Mucosa of rectum (tissue), 2 donors: ENCODE measurements around the gene ITGAX.
A peak's percentile ranks its signal among the peaks of the same experiment; 100 is the strongest.

ENCODE experiments used
- H3K27ac ChIP-seq, 2 donors: one replicate each; pipeline ENCODE4 v1.7.0; 2013; ENCODE audit warnings: inconsistent platforms in 2 of 2, low read depth in 2 of 2, low read length in 2 of 2
- H3K27me3 ChIP-seq, 2 donors: one replicate each; pipeline ENCODE4 v1.7.0; 2013; ENCODE audit warnings: low read length in 2 of 2; ENCODE audit not compliant: control insufficient read depth in 2 of 2, insufficient read depth in 2 of 2
- H3K36me3 ChIP-seq, 2 donors: one replicate each; pipeline ENCODE4 v1.7.0; 2013; ENCODE audit warnings: low read length in 2 of 2; ENCODE audit not compliant: control insufficient read depth in 2 of 2, insufficient read depth in 2 of 2
- H3K4me1 ChIP-seq, 2 donors: one replicate each; pipeline ENCODE4 v1.7.0; 2013; ENCODE audit warnings: low read length in 2 of 2, mild to moderate bottlenecking in 1 of 2; ENCODE audit not compliant: control insufficient read depth in 2 of 2, insufficient read depth in 2 of 2
- H3K4me3 ChIP-seq, 2 donors: one replicate each; pipeline ENCODE4 v1.7.0; 2013; ENCODE audit warnings: low read length in 2 of 2
- H3K9ac ChIP-seq, 2 donors: one replicate each; pipeline ENCODE4 v1.7.0; 2013; ENCODE audit warnings: low read length in 2 of 2, low read depth in 1 of 2, mild to moderate bottlenecking in 1 of 2
- H3K9me3 ChIP-seq, 2 donors: one replicate each; pipeline ENCODE4 v1.7.0; 2013; ENCODE audit warnings: low read length in 2 of 2; ENCODE audit not compliant: control insufficient read depth in 2 of 2
- donor health status: healthy.
- donor health status: Normal muscosa, but diverticular disease.

ITGAX gene

GRCh38 chr16:31348579-31348978 lies 6.4 kb upstream of the ITGAX start:
- no peak overlapping the region for H3K4me3 ChIP-seq
- no peak overlapping the region for H3K9ac ChIP-seq
- H3K27ac ChIP-seq, result no peak overlapping the region
- no peaks in the 10 kb centered on the region for H3K4me1 ChIP-seq
- no peaks in the 10 kb centered on the region for H3K27me3 ChIP-seq
- H3K36me3 ChIP-seq, result no peaks in the 10 kb centered on the region
- no peaks in the 10 kb centered on the region for H3K9me3 ChIP-seq

GRCh38 chr16:31350275-31351005 lies 4.5 kb upstream of the ITGAX start:
- Histone ChIP-seq H3K4me1 (no peaks in the 10 kb centered on the region), H3K27ac (peak overlapping the region in 1 of 2 donors; percentile 38), H3K4me3 (no peak overlapping the region), H3K36me3 (no peaks in the 10 kb centered on the region), H3K9me3 (no peaks in the 10 kb centered on the region), H3K9ac (no peak overlapping the region), H3K27me3 (no peaks in the 10 kb centered on the region)

DNA sequence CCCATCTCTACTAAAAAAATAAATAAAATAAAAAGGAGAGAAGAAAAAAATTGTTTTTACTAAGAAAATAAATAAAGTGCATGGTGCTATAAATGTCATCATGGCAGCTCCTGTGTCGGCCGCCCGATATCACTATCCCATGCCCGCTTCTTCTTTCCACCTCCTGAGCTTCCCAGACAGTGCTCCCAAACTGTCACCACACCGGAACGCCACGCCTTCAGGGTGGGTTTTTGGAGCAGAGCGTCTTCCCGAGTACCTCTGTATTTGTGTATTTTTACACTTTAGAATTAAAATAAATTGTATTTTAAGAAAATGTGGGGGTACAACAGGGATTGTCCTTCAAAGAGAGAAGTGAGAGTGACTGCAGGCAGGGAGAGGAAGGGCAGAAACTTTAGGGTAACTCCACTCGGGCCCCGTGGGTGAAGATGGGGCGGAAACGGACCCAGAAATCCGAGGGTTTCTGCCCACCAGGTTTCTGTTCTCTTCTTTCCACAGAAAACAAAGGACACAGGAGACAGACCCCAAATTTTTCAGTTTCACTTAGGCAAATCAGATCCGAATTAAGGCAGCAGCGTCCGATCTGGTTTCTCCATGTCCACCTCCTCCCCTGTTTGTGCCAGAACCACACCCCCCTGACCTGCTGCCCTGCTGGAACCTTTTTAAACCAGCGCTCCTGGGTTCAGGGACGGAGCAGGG lies 3.6 kb upstream of the ITGAX start:
- Histone ChIP-seq H3K27me3 (no peaks in the 10 kb centered on the region), H3K4me1 (no peaks in the 10 kb centered on the region), H3K4me3 (no peak overlapping the region), H3K9ac (no peak overlapping the region), H3K36me3 (no peaks in the 10 kb centered on the region), H3K27ac (peak overlapping the region; percentile 45 to 57), H3K9me3 (no peaks in the 10 kb centered on the region)

DNA sequence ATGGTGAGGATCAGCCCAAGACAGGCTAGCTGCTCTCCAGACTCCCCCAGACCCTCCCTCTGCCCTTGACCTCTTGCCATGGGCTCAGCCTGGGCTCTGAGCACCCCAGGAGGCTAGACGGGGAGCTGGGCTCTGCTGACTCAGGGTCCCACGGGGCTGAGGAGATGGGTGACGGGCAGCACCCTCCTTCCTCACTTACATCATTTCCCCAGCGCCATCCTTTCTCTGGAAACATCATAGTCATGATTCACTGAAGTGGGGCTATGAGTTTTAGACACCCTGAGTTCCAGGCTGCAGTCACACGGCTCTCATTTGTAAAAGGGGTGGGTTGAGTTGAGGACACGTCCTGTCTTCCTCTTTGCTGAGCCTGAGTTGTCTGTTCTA lies 3.0 kb upstream of the ITGAX start:
- peak overlapping the region; percentile 45 to 57 for H3K27ac ChIP-seq
- H3K27me3 ChIP-seq, result no peaks in the 10 kb centered on the region
- H3K36me3 ChIP-seq, result no peaks in the 10 kb centered on the region
- H3K4me3 ChIP-seq, result no peak overlapping the region
- H3K9ac ChIP-seq, result no peak overlapping the region
- no peaks in the 10 kb centered on the region for H3K4me1 ChIP-seq
- H3K9me3 ChIP-seq, result no peaks in the 10 kb centered on the region

GRCh38 chr16:31352376-31353115 lies 2.4 kb upstream of the ITGAX start:
- no peaks in the 10 kb centered on the region for H3K9me3 ChIP-seq
- H3K4me3 ChIP-seq, result no peak overlapping the region
- H3K27me3 ChIP-seq, result no peaks in the 10 kb centered on the region
- peaks cover 0 to 2% of the 10 kb centered on the region in 2 donors for H3K4me1 ChIP-seq
- no peaks in the 10 kb centered on the region for H3K36me3 ChIP-seq
- no peak overlapping the region for H3K9ac ChIP-seq
- peak overlapping the region; percentile 44 to 63 for H3K27ac ChIP-seq

GRCh38 chr16:31355431-31356100 lies 590 bp downstream of the ITGAX start:
- H3K27me3 ChIP-seq, result no peaks in the 10 kb centered on the region
- peak overlapping the region in 1 of 2 donors; percentile 32 for H3K27ac ChIP-seq
- H3K4me3 ChIP-seq, result peak overlapping the region in 1 of 2 donors; percentile 13
- no peaks in the 10 kb centered on the region for H3K36me3 ChIP-seq
- H3K9me3 ChIP-seq, result no peaks in the 10 kb centered on the region
- no peak overlapping the region for H3K9ac ChIP-seq
- peaks cover 0 to 2% of the 10 kb centered on the region in 2 donors for H3K4me1 ChIP-seq

GRCh38 chr16:31356566-31357323 lies 1.8 kb downstream of the ITGAX start:
- peaks cover 0 to 2% of the 10 kb centered on the region in 2 donors for H3K4me1 ChIP-seq
- H3K36me3 ChIP-seq, result no peaks in the 10 kb centered on the region
- no peak overlapping the region for H3K4me3 ChIP-seq
- no peaks in the 10 kb centered on the region for H3K9me3 ChIP-seq
- no peak overlapping the region for H3K27ac ChIP-seq
- H3K27me3 ChIP-seq, result no peaks in the 10 kb centered on the region
- no peak overlapping the region for H3K9ac ChIP-seq

GRCh38 chr16:31357324-31358109 lies 2.5 kb downstream of the ITGAX start:
- no peaks in the 10 kb centered on the region for H3K27me3 ChIP-seq

GRCh38 chr16:31360251-31360650 lies 5.3 kb downstream of the ITGAX start:
- no peak overlapping the region for H3K4me3 ChIP-seq
- no peak overlapping the region for H3K27ac ChIP-seq
- H3K9ac ChIP-seq, result no peak overlapping the region
- H3K9me3 ChIP-seq, result no peaks in the 10 kb centered on the region
- no peaks in the 10 kb centered on the region for H3K36me3 ChIP-seq
- H3K4me1 ChIP-seq, result peaks cover 0 to 2% of the 10 kb centered on the region in 2 donors
- H3K27me3 ChIP-seq, result no peaks in the 10 kb centered on the region

More at GRCh38 chr16:31357324-31358109, 2.5 kb downstream of the ITGAX start:
- Histone ChIP-seq H3K4me1 (peaks cover 0 to 2% of the 10 kb centered on the region in 2 donors), H3K36me3 (no peaks in the 10 kb centered on the region), H3K27ac (no peak overlapping the region), H3K4me3 (no peak overlapping the region), H3K9me3 (no peaks in the 10 kb centered on the region), H3K9ac (no peak overlapping the region)
